ENCODE results near the gene CTR9. TPM values are rescaled to one million over a fixed set of nuclear protein-coding genes. Genes with fewer than 3 reads are reported as not detected.

CTR9 gene
- total RNA-seq, 6 experiments from 2014 or later, result 15.9 to 38.9 (median 20.0) TPM

GRCh38 chr11:10762185-10762584 is 11.1 kb downstream of the CTR9 start:
- H3K27ac ChIP-seq, result no peak overlapping the region
- no peak overlapping the region for H3K4me3 ChIP-seq
- no peaks in the 10 kb centered on the region for H3K27me3 ChIP-seq
- H3K9me3 ChIP-seq, result no peaks in the 10 kb centered on the region
- intact Hi-C loops (cut with DNase I), result no loop called here
- TF ChIP-seq CTCF (IDR thresholded peaks at IDR 0.05) (no peak), POLR2A (IDR thresholded peaks at IDR 0.05) (no peak)
- DNase-seq (no peak), ATAC-seq (no peak)
- peaks cover 0 to 3% (median 0%) of the 10 kb centered on the region in 4 donors for H3K4me1 ChIP-seq
- peaks cover 13 to 85% (median 38%) of the 10 kb centered on the region in 4 donors for H3K36me3 ChIP-seq

GRCh38 chr11:10762913-10763421 is 11.9 kb downstream of the CTR9 start:
- WGBS (ENCODE audit: insufficient coverage, low coverage, low lambda C conversion rate, missing lambda C conversion rate), result 98% methylated on average over 4 of the region's 4 CpGs
- H3K4me3 ChIP-seq, result no peak overlapping the region
- no peak for ATAC-seq
- H3K27me3 ChIP-seq, result no peaks in the 10 kb centered on the region
- TF ChIP-seq POLR2A (IDR thresholded peaks at IDR 0.05), result no peak
- TF ChIP-seq CTCF (IDR thresholded peaks at IDR 0.05), result no peak
- H3K9me3 ChIP-seq, result no peaks in the 10 kb centered on the region
- peaks cover 0 to 3% (median 0%) of the 10 kb centered on the region in 4 donors for H3K4me1 ChIP-seq
- no peak for DNase-seq
- intact Hi-C loops (cut with DNase I), result no loop called here
- H3K36me3 ChIP-seq, result peaks cover 13 to 78% (median 32%) of the 10 kb centered on the region in 4 donors
- H3K27ac ChIP-seq, result no peak overlapping the region

GRCh38 chr11:10763766-10764165 is 12.7 kb downstream of the CTR9 start:
- H3K4me3 ChIP-seq, result no peak overlapping the region
- H3K9me3 ChIP-seq, result no peaks in the 10 kb centered on the region
- H3K36me3 ChIP-seq, result peaks cover 13 to 70% (median 30%) of the 10 kb centered on the region in 4 donors
- H3K4me1 ChIP-seq, result peaks cover 0 to 3% (median 0%) of the 10 kb centered on the region in 4 donors
- no peak for ATAC-seq
- no peak for DNase-seq
- 76% methylated on average over 4 of the region's 4 CpGs for WGBS (ENCODE audit: insufficient coverage, low coverage, low lambda C conversion rate, missing lambda C conversion rate)
- TF ChIP-seq CTCF (IDR thresholded peaks at IDR 0.05) (no peak), POLR2A (IDR thresholded peaks at IDR 0.05) (no peak)
- H3K27me3 ChIP-seq, result no peaks in the 10 kb centered on the region
- intact Hi-C loops (cut with DNase I), result no loop called here
- H3K27ac ChIP-seq, result no peak overlapping the region

- WGBS (ENCODE audit: insufficient coverage, low coverage, low lambda C conversion rate, missing lambda C conversion rate), result 90% methylated on average over 12 of the region's 12 CpGs
- TF ChIP-seq POLR2A (IDR thresholded peaks at IDR 0.05) (no peak), CTCF (IDR thresholded peaks at IDR 0.05) (no peak)
Observed at GRCh38 chr11:10764412-10764811, 13.4 kb downstream of the CTR9 start.

More at GRCh38 chr11:10764412-10764811, 13.4 kb downstream of the CTR9 start:
- Histone ChIP-seq H3K36me3 (peaks cover 13 to 68% (median 30%) of the 10 kb centered on the region in 4 donors), H3K4me3 (no peak overlapping the region), H3K27me3 (no peaks in the 10 kb centered on the region), H3K27ac (no peak overlapping the region), H3K9me3 (no peaks in the 10 kb centered on the region), H3K4me1 (peaks cover 0 to 3% (median 0%) of the 10 kb centered on the region in 4 donors)
- intact Hi-C loops (cut with DNase I), result no loop called here
- ATAC-seq, result no peak
- no peak for DNase-seq
